Sigmoid colon (tissue), 7 donors: Measurements from ENCODE around the gene CTNND2. TPM values are rescaled to one million over a fixed set of nuclear protein-coding genes. Genes with fewer than 3 reads are reported as not detected.

Experiments
- DNase-seq: peaks from one replicate; pipeline ENCODE4 v3.0.0-alpha.2; 2019
- H3K27ac ChIP-seq, 4 donors: fragments of 200-600 bp; sonication (generic); one replicate each; pipeline ENCODE4 v1.5.1; 2016 to 2019; ENCODE audit warnings: mild to moderate bottlenecking in 1 of 4
- H3K27me3 ChIP-seq, 3 donors: fragments of 200-600 bp; sonication (generic); one replicate each; pipeline ENCODE4 v1.5.1; 2019; ENCODE audit warnings: mild to moderate bottlenecking in 1 of 3
- H3K36me3 ChIP-seq, 4 donors: fragments of 200-600 bp; sonication (generic); one replicate each; pipeline ENCODE4 v1.5.1; 2016 to 2019
- H3K4me1 ChIP-seq, 4 donors: fragments of 200-600 bp; sonication (generic); one replicate each; pipeline ENCODE4 v1.5.1; 2017 to 2019
- H3K4me3 ChIP-seq, 4 donors: fragments of 200-600 bp; sonication (generic); one replicate each; pipeline ENCODE4 v1.5.1; 2017 to 2019; ENCODE audit warnings: mild to moderate bottlenecking in 2 of 4, moderate library complexity in 1 of 4
- H3K9me3 ChIP-seq, 4 donors: fragments of 200-600 bp in 3 of 4; sonication (generic) in 3 of 4; one replicate each; pipeline versions ENCODE4 v1.5.1 to v1.6.1; 2013 to 2019
- CTCF ChIP-seq, 4 experiments: fragments of 450-650 bp in 3 of 4; fragments of 200-600 bp in 1 of 4; IDR thresholded peaks; one replicate each; pipeline ENCODE4 v1.5.1; 2016 to 2019; ENCODE audit warnings: antibody characterized with exemption in 4 of 4, mild to moderate bottlenecking in 3 of 4, moderate library complexity in 2 of 4
- EP300 ChIP-seq, 4 donors: sonication (generic); formaldehyde crosslinking; IDR thresholded peaks; one replicate each; pipeline ENCODE4 v1.6.1; 2017; ENCODE audit warnings: antibody characterized with exemption in 4 of 4
- POLR2A ChIP-seq, 2 donors: fragments of 450-650 bp; IDR thresholded peaks; one replicate each; pipeline ENCODE4 v1.6.1; 2016; ENCODE audit warnings: antibody characterized with exemption in 2 of 2, mild to moderate bottlenecking in 2 of 2, moderate library complexity in 2 of 2
- POLR2AphosphoS5 ChIP-seq, 4 donors: sonication (generic); formaldehyde crosslinking; IDR thresholded peaks; one replicate each; pipeline ENCODE4 v1.6.1; 2017; ENCODE audit warnings: antibody characterized with exemption in 4 of 4
- WGBS, 2 donors: extraction: QIAGEN DNeasy Blood & Tissue Kit; methylation state at CpG; one replicate each; pipeline ENCODE4 v1.1.7; 2013; 5-methylcytosine and 5-hydroxymethylcytosine counted together
- intact Hi-C: fragments of 100-400 bp; cut with DNase I; formaldehyde crosslinking; loops from one replicate; pipeline ENCODE4 v1.15.1; 2023
- polyA plus RNA-seq, 3 donors: library from polyadenylated mRNA; stranded (reverse); fragments of 200-250 nt; gene quantifications; one replicate each; pipeline ENCODE4 v1.2.3, GENCODE V29; 2013
- total RNA-seq, 4 donors: library from RNA; depleted of rRNA; stranded (reverse); fragments of >200 nt; gene quantifications; one replicate each; pipeline ENCODE4 v1.1.0, GENCODE V29; 2016
- donor health status: healthy with polysubstance abuse.
- donor health status: Bipolar disorder and iron deficiency.
- donor health status: healthy.

Gene CTNND2
- total and polyA plus RNA-seq, 7 donors, result 0.36 to 2.5 (median 0.84) TPM; not detected in 1

- TF ChIP-seq POLR2A (IDR thresholded peaks at IDR 0.05) (no peak), EP300 (IDR thresholded peaks at IDR 0.05) (no peak), POLR2AphosphoS5 (IDR thresholded peaks at IDR 0.05) (no peak), CTCF (IDR thresholded peaks at IDR 0.05) (no peak)
- no peaks in the 10 kb centered on the region for H3K4me1 ChIP-seq
- H3K36me3 ChIP-seq, result no peaks in the 10 kb centered on the region
- DNase-seq, result no peak
- no peak overlapping the region for H3K27ac ChIP-seq
- H3K4me3 ChIP-seq, result no peak overlapping the region
- intact Hi-C loops, result no loop called here
- no peaks in the 10 kb centered on the region for H3K27me3 ChIP-seq
- peaks cover 0 to 2% (median 0%) of the 10 kb centered on the region in 4 donors for H3K9me3 ChIP-seq
- 86 to 95% methylated on average over 2 of the region's 2 CpGs for WGBS, 2 donors
These were observed 877.7 kb downstream of the CTNND2 start for GRCh38 chr5:11026543-11026942.

- Histone ChIP-seq H3K27ac (no peak overlapping the region), H3K36me3 (no peaks in the 10 kb centered on the region), H3K9me3 (no peaks in the 10 kb centered on the region), H3K4me3 (no peak overlapping the region), H3K27me3 (no peaks in the 10 kb centered on the region), H3K4me1 (no peaks in the 10 kb centered on the region)
- intact Hi-C loops, result no loop called here
- no peak for TF ChIP-seq CTCF (IDR thresholded peaks at IDR 0.05)
- no peak for TF ChIP-seq EP300 (IDR thresholded peaks at IDR 0.05)
- TF ChIP-seq POLR2AphosphoS5 (IDR thresholded peaks at IDR 0.05), result no peak
- no peak for TF ChIP-seq POLR2A (IDR thresholded peaks at IDR 0.05)
- 56 to 92% methylated on average over 1 of the region's 1 CpG for WGBS, 2 donors
- no peak for DNase-seq
These were observed 880.3 kb downstream of the CTNND2 start for GRCh38 chr5:11023945-11024344.

GRCh38 chr5:11013793-11014192, 890.5 kb downstream of the CTNND2 start:
- Histone ChIP-seq H3K27ac (no peak overlapping the region), H3K36me3 (no peaks in the 10 kb centered on the region), H3K9me3 (no peaks in the 10 kb centered on the region), H3K27me3 (no peaks in the 10 kb centered on the region), H3K4me3 (no peak overlapping the region), H3K4me1 (no peaks in the 10 kb centered on the region)
- TF ChIP-seq CTCF (IDR thresholded peaks at IDR 0.05) (no peak), POLR2AphosphoS5 (IDR thresholded peaks at IDR 0.05) (no peak), POLR2A (IDR thresholded peaks at IDR 0.05) (no peak), EP300 (IDR thresholded peaks at IDR 0.05) (no peak)
- DNase-seq, result no peak
- intact Hi-C loops, result no loop called here
- WGBS, 2 donors, result 73 to 89% methylated on average over 4 of the region's 4 CpGs

DNA sequence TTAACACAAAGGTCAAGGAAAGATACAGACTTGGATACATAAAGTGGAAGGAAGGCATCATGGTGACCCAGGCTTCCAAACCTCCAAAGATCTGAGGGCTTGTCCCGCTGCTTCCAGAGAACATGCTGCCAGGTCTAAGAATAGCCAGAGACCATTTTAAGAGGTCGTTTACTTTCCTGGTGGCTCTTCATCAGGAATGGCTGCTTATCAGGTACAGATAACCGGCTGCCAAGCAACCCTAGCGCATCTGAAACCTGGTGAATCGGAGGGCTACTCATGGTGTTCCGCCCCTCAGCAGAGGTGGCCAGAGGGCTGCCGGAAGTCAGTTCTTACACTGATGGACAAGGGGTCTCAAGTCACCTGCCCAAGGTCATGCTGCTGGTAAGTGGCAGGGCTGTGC, 892.0 kb downstream of the CTNND2 start:
- no peak for DNase-seq
- H3K27ac ChIP-seq, result no peak overlapping the region
- no peaks in the 10 kb centered on the region for H3K36me3 ChIP-seq
- intact Hi-C loops, result no loop called here
- H3K4me1 ChIP-seq, result no peaks in the 10 kb centered on the region
- WGBS, 2 donors, result 79 to 83% methylated on average over 7 of the region's 7 CpGs
- H3K27me3 ChIP-seq, result no peaks in the 10 kb centered on the region
- TF ChIP-seq CTCF (IDR thresholded peaks at IDR 0.05), result no peak
- no peak for TF ChIP-seq EP300 (IDR thresholded peaks at IDR 0.05)
- TF ChIP-seq POLR2A (IDR thresholded peaks at IDR 0.05), result no peak
- no peak for TF ChIP-seq POLR2AphosphoS5 (IDR thresholded peaks at IDR 0.05)
- no peaks in the 10 kb centered on the region for H3K9me3 ChIP-seq
- H3K4me3 ChIP-seq, result no peak overlapping the region
